ENCODE data around the gene FOXP1.

DNA sequence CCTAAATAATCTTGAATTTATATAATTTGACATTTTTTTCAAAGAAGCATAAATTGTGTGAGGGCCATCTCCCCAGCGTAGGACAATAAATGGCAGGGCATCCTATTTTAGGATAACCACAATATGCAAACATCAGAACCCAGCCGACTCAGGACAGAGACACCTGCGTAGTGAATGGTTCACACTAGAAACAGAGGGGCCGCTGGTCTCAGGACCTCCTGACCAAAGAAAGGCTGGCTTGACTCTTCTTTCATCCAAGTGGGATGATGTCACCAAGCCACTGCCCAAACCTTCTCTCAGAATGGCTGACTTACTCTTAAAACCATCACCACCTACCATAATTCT is 162.1 kb downstream of the FOXP1 start:
- TF ChIP-seq MCM7 (IDR thresholded peaks at IDR 0.05), result no peak
- TF ChIP-seq HSF4 (CRISPR knock-in tag; IDR thresholded peaks at IDR 0.05; ENCODE audit: borderline replicate concordance), result no peak
- TF ChIP-seq ZNF57 (CRISPR knock-in tag; IDR thresholded peaks at IDR 0.05), result no peak
- no peak for TF ChIP-seq POLR2A (conservative IDR thresholded peaks at IDR 0.05)
- TF ChIP-seq TCF7 (IDR thresholded peaks at IDR 0.05; ENCODE audit: borderline replicate concordance), result no peak
- TF ChIP-seq, protein P1, sequence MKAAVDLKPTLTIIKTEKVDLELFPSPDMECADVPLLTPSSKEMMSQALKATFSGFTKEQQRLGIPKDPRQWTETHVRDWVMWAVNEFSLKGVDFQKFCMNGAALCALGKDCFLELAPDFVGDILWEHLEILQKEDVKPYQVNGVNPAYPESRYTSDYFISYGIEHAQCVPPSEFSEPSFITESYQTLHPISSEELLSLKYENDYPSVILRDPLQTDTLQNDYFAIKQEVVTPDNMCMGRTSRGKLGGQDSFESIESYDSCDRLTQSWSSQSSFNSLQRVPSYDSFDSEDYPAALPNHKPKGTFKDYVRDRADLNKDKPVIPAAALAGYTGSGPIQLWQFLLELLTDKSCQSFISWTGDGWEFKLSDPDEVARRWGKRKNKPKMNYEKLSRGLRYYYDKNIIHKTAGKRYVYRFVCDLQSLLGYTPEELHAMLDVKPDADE (conservative IDR thresholded peaks at IDR 0.05; ENCODE audit: control insufficient read depth, low read depth, low read length), result no peak
- TF ChIP-seq, protein P2, sequence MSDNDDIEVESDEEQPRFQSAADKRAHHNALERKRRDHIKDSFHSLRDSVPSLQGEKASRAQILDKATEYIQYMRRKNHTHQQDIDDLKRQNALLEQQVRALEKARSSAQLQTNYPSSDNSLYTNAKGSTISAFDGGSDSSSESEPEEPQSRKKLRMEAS (CRISPR knock-in tag; IDR thresholded peaks at IDR 0.05), result no peak
- TF ChIP-seq, protein P3, sequence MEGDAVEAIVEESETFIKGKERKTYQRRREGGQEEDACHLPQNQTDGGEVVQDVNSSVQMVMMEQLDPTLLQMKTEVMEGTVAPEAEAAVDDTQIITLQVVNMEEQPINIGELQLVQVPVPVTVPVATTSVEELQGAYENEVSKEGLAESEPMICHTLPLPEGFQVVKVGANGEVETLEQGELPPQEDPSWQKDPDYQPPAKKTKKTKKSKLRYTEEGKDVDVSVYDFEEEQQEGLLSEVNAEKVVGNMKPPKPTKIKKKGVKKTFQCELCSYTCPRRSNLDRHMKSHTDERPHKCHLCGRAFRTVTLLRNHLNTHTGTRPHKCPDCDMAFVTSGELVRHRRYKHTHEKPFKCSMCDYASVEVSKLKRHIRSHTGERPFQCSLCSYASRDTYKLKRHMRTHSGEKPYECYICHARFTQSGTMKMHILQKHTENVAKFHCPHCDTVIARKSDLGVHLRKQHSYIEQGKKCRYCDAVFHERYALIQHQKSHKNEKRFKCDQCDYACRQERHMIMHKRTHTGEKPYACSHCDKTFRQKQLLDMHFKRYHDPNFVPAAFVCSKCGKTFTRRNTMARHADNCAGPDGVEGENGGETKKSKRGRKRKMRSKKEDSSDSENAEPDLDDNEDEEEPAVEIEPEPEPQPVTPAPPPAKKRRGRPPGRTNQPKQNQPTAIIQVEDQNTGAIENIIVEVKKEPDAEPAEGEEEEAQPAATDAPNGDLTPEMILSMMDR (IDR thresholded peaks at IDR 0.05 in 2 of 3, conservative IDR thresholded peaks at IDR 0.05 in 1 of 3; ENCODE audit: insufficient read depth in 2 of 3, low read depth in 1 of 3, low read length in 3 of 3), result no peak
- TF ChIP-seq EZH2 (IDR thresholded peaks at IDR 0.05; ENCODE audit: borderline replicate concordance, low read depth, low read length), result no peak
